Vein endothelial cell (primary cell): Measurements from ENCODE around the gene IQGAP3. TPM values are rescaled to one million over a fixed set of nuclear protein-coding genes. Genes with fewer than 3 reads are reported as not detected.

Experiments used
- small RNA-seq: library from RNA; depleted of rRNA; stranded (forward); fragments of <200 nt; gene quantifications from one replicate; pipeline ENCODE3, GENCODE V24; 2012
- total RNA-seq: library from RNA; depleted of rRNA; stranded (reverse); fragments of >200 nt; gene quantifications from 2 replicates; pipeline ENCODE4 v1.2.3, GENCODE V29; 2012

Gene IQGAP3
- total RNA-seq, result 19.6 and 21.5 TPM in 2 replicates

GRCh38 chr1:156571919-156572662, at the start of gene IQGAP3:
Gene IQGAP3, minus strand, starts transcription at chr1:156572565. Its CDS starts 36 bp downstream, at chr1:156572529.

GRCh38 chr1:156618853-156619581, 46.7 kb upstream of the IQGAP3 start, which contains the start of gene HAPLN2:
Gene HAPLN2, plus strand, starts transcription at chr1:156619415. Its CDS starts 4,076 bp downstream, at chr1:156623491.

GRCh38 chr1:156601122-156601830, 28.9 kb upstream of the IQGAP3 start, which contains the start of gene GPATCH4:
Gene GPATCH4, minus strand, starts transcription at chr1:156601479.

GRCh38 chr1:156591432-156592157, 19.2 kb upstream of the IQGAP3 start, which contains the start of gene NAXE:
Gene NAXE, plus strand, starts transcription at chr1:156591776. Its CDS starts 29 bp downstream, at chr1:156591805.

GRCh38 chr1:156579472-156579871, 7.1 kb upstream of the IQGAP3 start, which contains the start of gene TTC24:
Gene TTC24, plus strand, starts transcription at chr1:156579723. Its CDS starts 1,642 bp downstream, at chr1:156581365.

GRCh38 chr1:156500543-156500792, 71.9 kb downstream of the IQGAP3 start, which contains the start of gene MEF2D:
Gene MEF2D, minus strand, starts transcription at chr1:156500775. Its CDS starts 17,483 bp downstream, at chr1:156483292.

Small RNA genes within 50 kb of the gene (small RNA-seq; reads per million reads assigned to genes)
- not detected for gene RF00019

Other genes with a start within 250 kb of the IQGAP3 start
- gene CCT3, start 234.3 kb downstream of the IQGAP3 start, total RNA-seq, result 523 and 571 TPM in 2 replicates
- 0.65 TPM in 1 of 2 replicates, not detected in the other for gene TSACC, start 234.0 kb downstream of the IQGAP3 start, total RNA-seq
- gene RHBG, start 203.4 kb downstream of the IQGAP3 start, total RNA-seq, result not detected in 2 replicates
- 21.6 and 29.4 TPM in 2 replicates for gene MEF2D, start 71.8 kb downstream of the IQGAP3 start, total RNA-seq
- not detected in 2 replicates for gene TTC24, start 7.2 kb upstream of the IQGAP3 start, total RNA-seq
- gene NAXE, start 19.2 kb upstream of the IQGAP3 start, total RNA-seq, result 73.1 and 110 TPM in 2 replicates
- 20.6 and 26.7 TPM in 2 replicates for gene GPATCH4, start 28.9 kb upstream of the IQGAP3 start, total RNA-seq
- gene HAPLN2, start 46.9 kb upstream of the IQGAP3 start, total RNA-seq, result not detected in 2 replicates
- 0.10 TPM in 1 of 2 replicates, not detected in the other for gene BCAN, start 69.6 kb upstream of the IQGAP3 start, total RNA-seq
- 81.7 and 150 TPM in 2 replicates for gene NES, start 104.8 kb upstream of the IQGAP3 start, total RNA-seq
- 0.65 TPM in 1 of 2 replicates, not detected in the other for gene CRABP2, start 133.0 kb upstream of the IQGAP3 start, total RNA-seq
- 7.0 and 14.7 TPM in 2 replicates for gene METTL25B, start 155.9 kb upstream of the IQGAP3 start, total RNA-seq
- gene ISG20L2, start 156.2 kb upstream of the IQGAP3 start, total RNA-seq, result 34.0 and 45.1 TPM in 2 replicates
- gene MRPL24, start 168.5 kb upstream of the IQGAP3 start, total RNA-seq, result 29.1 and 34.1 TPM in 2 replicates
- 214 and 234 TPM in 2 replicates for gene HDGF, start 179.1 kb upstream of the IQGAP3 start, total RNA-seq
- gene PRCC, start 195.0 kb upstream of the IQGAP3 start, total RNA-seq, result 26.5 and 35.3 TPM in 2 replicates
- gene SH2D2A, start 244.3 kb upstream of the IQGAP3 start, total RNA-seq, result 0.33 TPM in 1 of 2 replicates, not detected in the other